ENCODE data around the gene DPM3. TPM values are rescaled to one million over a fixed set of nuclear protein-coding genes. Genes with fewer than 3 reads are reported as not detected.

Gene DPM3
- total and polyA plus RNA-seq, 4 experiments from 2014 or later: 51.6 to 119 (median 77.2) TPM

GRCh38 chr1:155103325-155103724 lies 37.0 kb downstream of the DPM3 start:
- Mint-ChIP-seq H3K27me3 (no peaks in the 10 kb centered on the region), H3K27ac (no peak overlapping the region), H3K36me3 (no peaks in the 10 kb centered on the region), H3K4me1 (no peaks in the 10 kb centered on the region), H3K9me3 (no peaks in the 10 kb centered on the region), H3K4me3 (no peak overlapping the region)
- no peaks in the 10 kb centered on the region for H3K9me3 ChIP-seq (ENCODE audit: control insufficient read depth in 1 of 2, low read length in 2 of 2)
- no peak for DNase-seq
- H3K4me1 ChIP-seq (ENCODE audit: insufficient read depth, low read length): no peaks in the 10 kb centered on the region
- intact Hi-C loops (cut with micrococcal nuclease): no loop called here
- ChIA-PET POLR2A (ENCODE audit: partially characterized antibody) (no interaction called here), CTCF (ENCODE audit: partially characterized antibody) (interaction anchor here (0.7 to 3.6 kb wide), 3 partner anchors 12 to 56 kb away, joined by 3 to 12 read pairs (median 4); no protein-coding TSS in a partner anchor)
- H3K27me3 ChIP-seq (ENCODE audit: insufficient read depth, low read length): no peaks in the 10 kb centered on the region
- no peak overlapping the region for H3K4me3 ChIP-seq (ENCODE audit: low read length in 2 of 2)
- H3K36me3 ChIP-seq (ENCODE audit: insufficient read depth, low read length): no peaks in the 10 kb centered on the region
- H3K27ac ChIP-seq (ENCODE audit: low read depth, low read length): no peak overlapping the region

- Histone ChIP-seq H3K27ac (ENCODE audit: low read depth, low read length) (no peak overlapping the region), H3K36me3 (ENCODE audit: insufficient read depth, low read length) (no peaks in the 10 kb centered on the region), H3K4me1 (ENCODE audit: insufficient read depth, low read length) (no peaks in the 10 kb centered on the region), H3K27me3 (ENCODE audit: insufficient read depth, low read length) (no peaks in the 10 kb centered on the region), H3K9me3 (ENCODE audit: control insufficient read depth in 1 of 2, low read length in 2 of 2) (no peaks in the 10 kb centered on the region), H3K4me3 (ENCODE audit: low read length in 2 of 2) (no peak overlapping the region)
- Mint-ChIP-seq H3K4me3 (no peak overlapping the region), H3K27ac (no peak overlapping the region), H3K9me3 (no peaks in the 10 kb centered on the region), H3K36me3 (no peaks in the 10 kb centered on the region), H3K4me1 (no peaks in the 10 kb centered on the region), H3K27me3 (peaks cover 2 to 3% of the 10 kb centered on the region in 2 donors)
- DNase-seq: no peak
- intact Hi-C loops (cut with micrococcal nuclease): no loop called here
- ChIA-PET CTCF (ENCODE audit: partially characterized antibody) (interaction anchor here (1.8 to 4.0 kb wide), 3 partner anchors 8 to 68 kb away, joined by 5 to 23 read pairs (median 10); no protein-coding TSS in a partner anchor), POLR2A (ENCODE audit: partially characterized antibody) (no interaction called here)
Measured at GRCh38 chr1:155099331-155099730, 41.0 kb downstream of the DPM3 start.

DNA sequence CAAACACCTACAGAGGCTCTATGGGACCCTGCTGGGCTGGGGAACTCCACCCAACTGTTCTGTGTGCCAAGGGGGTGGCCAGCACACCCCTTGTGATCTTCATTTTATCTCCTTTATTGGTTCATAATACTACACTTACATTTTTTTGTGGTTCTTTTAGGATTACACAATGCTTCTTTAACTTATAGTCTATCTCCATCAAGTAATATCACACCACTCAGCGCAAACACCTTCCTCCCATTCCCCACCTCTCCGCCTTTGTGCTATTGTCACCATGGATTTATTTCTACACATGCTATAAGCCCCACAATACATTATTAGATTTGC lies 45.7 kb downstream of the DPM3 start:
- DNase-seq: no peak
- no peak overlapping the region for H3K27ac Mint-ChIP-seq
- ChIA-PET POLR2A (ENCODE audit: partially characterized antibody) (no interaction called here), CTCF (ENCODE audit: partially characterized antibody) (interaction anchor here (1.0 to 2.8 kb wide), 5 partner anchors 9 to 78 kb away, joined by 3 to 24 read pairs (median 11); partner anchors contain the start of genes KRTCAP2 and TRIM46)
- peaks cover 2 to 8% (median 5%) of the 10 kb centered on the region in 4 donors for H3K4me1 Mint-ChIP-seq
- intact Hi-C loops (cut with micrococcal nuclease): loop anchor here (5.0 kb wide), 2 partner anchors 33 to 498 kb away; partner anchors contain the start of gene EFNA1
- no peaks in the 10 kb centered on the region for H3K27me3 ChIP-seq (ENCODE audit: insufficient read depth, low read length)
- H3K4me1 ChIP-seq (ENCODE audit: insufficient read depth, low read length): peaks cover 8% of the 10 kb centered on the region
- H3K36me3 Mint-ChIP-seq: no peaks in the 10 kb centered on the region
- H3K4me3 ChIP-seq (ENCODE audit: low read length in 2 of 2): no peak overlapping the region
- no peaks in the 10 kb centered on the region for H3K36me3 ChIP-seq (ENCODE audit: insufficient read depth, low read length)
- no peaks in the 10 kb centered on the region for H3K9me3 ChIP-seq (ENCODE audit: control insufficient read depth in 1 of 2, low read length in 2 of 2)
- no peak overlapping the region for H3K27ac ChIP-seq (ENCODE audit: low read depth, low read length)
- H3K9me3 Mint-ChIP-seq: no peaks in the 10 kb centered on the region
- H3K4me3 Mint-ChIP-seq: no peak overlapping the region
- peaks cover 4 to 5% of the 10 kb centered on the region in 2 donors for H3K27me3 Mint-ChIP-seq

GRCh38 chr1:155093911-155094621 lies 46.3 kb downstream of the DPM3 start:
- Mint-ChIP-seq H3K27ac (no peak overlapping the region), H3K36me3 (no peaks in the 10 kb centered on the region)
- intact Hi-C loops (cut with micrococcal nuclease): loop anchor here (5.0 kb wide), 2 partner anchors 33 to 498 kb away; partner anchors contain the start of gene EFNA1

GRCh38 chr1:155092641-155093040 lies 47.7 kb downstream of the DPM3 start:
- Histone ChIP-seq H3K36me3 (ENCODE audit: insufficient read depth, low read length) (no peaks in the 10 kb centered on the region), H3K27ac (ENCODE audit: low read depth, low read length) (no peak overlapping the region), H3K4me1 (ENCODE audit: insufficient read depth, low read length) (peaks cover 8% of the 10 kb centered on the region), H3K4me3 (ENCODE audit: low read length in 2 of 2) (no peak overlapping the region), H3K9me3 (ENCODE audit: control insufficient read depth in 1 of 2, low read length in 2 of 2) (no peaks in the 10 kb centered on the region), H3K27me3 (ENCODE audit: insufficient read depth, low read length) (no peaks in the 10 kb centered on the region)
- POLR2A ChIA-PET (ENCODE audit: partially characterized antibody): no interaction called here
- Mint-ChIP-seq H3K36me3 (no peaks in the 10 kb centered on the region), H3K27me3 (peaks cover 4 to 5% of the 10 kb centered on the region in 2 donors), H3K4me1 (peaks cover 2 to 8% (median 5%) of the 10 kb centered on the region in 4 donors), H3K9me3 (no peaks in the 10 kb centered on the region), H3K27ac (peak overlapping the region in 1 of 7 donors; percentile 43), H3K4me3 (no peak overlapping the region)
- CTCF ChIA-PET (ENCODE audit: partially characterized antibody): interaction anchor here (1.8 to 6.8 kb wide), 6 partner anchors 12 to 77 kb away, joined by 7 to 229 read pairs (median 11); partner anchors contain the start of genes KRTCAP2 and TRIM46
- intact Hi-C loops (cut with micrococcal nuclease): loop anchor here (5.0 kb wide), 2 partner anchors 35 to 500 kb away; partner anchors contain the start of gene EFNA1
- no peak for DNase-seq

More at GRCh38 chr1:155093911-155094621, 46.3 kb downstream of the DPM3 start:
- Histone ChIP-seq H3K27ac (ENCODE audit: low read depth, low read length) (no peak overlapping the region), H3K9me3 (ENCODE audit: control insufficient read depth in 1 of 2, low read length in 2 of 2) (no peaks in the 10 kb centered on the region), H3K4me1 (ENCODE audit: insufficient read depth, low read length) (peaks cover 8% of the 10 kb centered on the region), H3K27me3 (ENCODE audit: insufficient read depth, low read length) (no peaks in the 10 kb centered on the region), H3K4me3 (ENCODE audit: low read length in 2 of 2) (no peak overlapping the region), H3K36me3 (ENCODE audit: insufficient read depth, low read length) (no peaks in the 10 kb centered on the region)
- DNase-seq: no peak
- ChIA-PET CTCF (ENCODE audit: partially characterized antibody) (interaction anchor here (0.6 to 6.8 kb wide), 4 partner anchors 9 to 587 kb away, joined by 4 to 229 read pairs (median 12); partner anchors contain the start of genes KRTCAP2 and TRIM46), POLR2A (ENCODE audit: partially characterized antibody) (no interaction called here)
- Mint-ChIP-seq H3K27me3 (peaks cover 4 to 5% of the 10 kb centered on the region in 2 donors), H3K4me1 (peaks cover 2 to 8% (median 5%) of the 10 kb centered on the region in 4 donors), H3K4me3 (no peak overlapping the region), H3K9me3 (no peaks in the 10 kb centered on the region)

- DNase-seq: no peak
- no peak overlapping the region for H3K4me3 Mint-ChIP-seq
- H3K27me3 Mint-ChIP-seq: peaks cover 4 to 5% of the 10 kb centered on the region in 2 donors
- ChIA-PET CTCF (ENCODE audit: partially characterized antibody) (interaction anchor here (0.7 to 6.8 kb wide), 29 partner anchors 8 to 423 kb away, joined by 3 to 229 read pairs (median 5); partner anchors contain the start of genes ADAM15, KRTCAP2, PBXIP1 and PMVK), POLR2A (ENCODE audit: partially characterized antibody) (interaction anchor here (0.7 to 1.7 kb wide), 5 partner anchors 40 to 94 kb away, joined by 3 to 14 read pairs (median 4); partner anchors contain the start of genes ADAM15 and KRTCAP2)
- H3K4me3 ChIP-seq (ENCODE audit: low read length in 2 of 2): no peak overlapping the region
- H3K4me1 ChIP-seq (ENCODE audit: insufficient read depth, low read length): peaks cover 8% of the 10 kb centered on the region
- H3K4me1 Mint-ChIP-seq: peaks cover 2 to 8% (median 5%) of the 10 kb centered on the region in 4 donors
- H3K27ac Mint-ChIP-seq: no peak overlapping the region
- no peaks in the 10 kb centered on the region for H3K9me3 Mint-ChIP-seq
- no peak overlapping the region for H3K27ac ChIP-seq (ENCODE audit: low read depth, low read length)
- intact Hi-C loops (cut with micrococcal nuclease): loop anchor here (5.0 kb wide), 2 partner anchors 35 to 500 kb away; partner anchors contain the start of gene EFNA1
- no peaks in the 10 kb centered on the region for H3K9me3 ChIP-seq (ENCODE audit: control insufficient read depth in 1 of 2, low read length in 2 of 2)
- H3K36me3 Mint-ChIP-seq: no peaks in the 10 kb centered on the region
- no peaks in the 10 kb centered on the region for H3K36me3 ChIP-seq (ENCODE audit: insufficient read depth, low read length)
- H3K27me3 ChIP-seq (ENCODE audit: insufficient read depth, low read length): no peaks in the 10 kb centered on the region
Measured at GRCh38 chr1:155092131-155092530, 48.2 kb downstream of the DPM3 start.
